HEK293 (cell line): ENCODE results near the gene L3MBTL4.

ENCODE experiments used
- CTCF ChIA-PET: fragments of 350-600 bp; formaldehyde crosslinking; extraction: SDS; loops from one replicate; lab custom pipeline; 2021; ENCODE audit warnings: antibody characterized with exemption; lab: Yijun Ruan, JAX
- POLR2A ChIA-PET: fragments of 300-600 bp; formaldehyde crosslinking; extraction: SDS; loops from one replicate; lab custom pipeline; 2020; ENCODE audit warnings: antibody characterized with exemption, inconsistent platforms; lab: Yijun Ruan, JAX
- H3K27ac ChIP-seq: fragments of 200-500 bp; sonication (Bioruptor generic); 2 replicates; pipeline ENCODE4 v1.5.1; 2014; ENCODE audit warnings: low read depth, low read length, control low read depth, inconsistent platforms; ENCODE audit errors: extremely low read depth
- H3K36me3 ChIP-seq, 2 experiments: fragments of 200-500 bp in 1 of 2; sonication (Bioruptor generic) in 1 of 2; 1 replicate in 1 of 2; 2 replicates in 1 of 2; pipeline ENCODE4 v1.5.1; 2014 to 2017; ENCODE audit warnings: inconsistent platforms in 2 of 2, low read length in 2 of 2; ENCODE audit not compliant: control insufficient read depth in 2 of 2, insufficient read depth in 1 of 2
- H3K4me1 ChIP-seq: fragments of 200-500 bp; sonication (Bioruptor generic); 2 replicates; pipeline ENCODE4 v1.5.1; 2014; ENCODE audit warnings: mild to moderate bottlenecking, low read length, inconsistent platforms; ENCODE audit not compliant: control insufficient read depth, insufficient read depth
- H3K4me3 ChIP-seq: 2 replicates; pipeline ENCODE4 v1.5.1; 2011; ENCODE audit warnings: low read depth, mild to moderate bottlenecking, control low read depth, low read length, moderate library complexity
- H3K9me3 ChIP-seq: fragments of 200-500 bp; sonication (Bioruptor generic); 2 replicates; pipeline ENCODE4 v1.5.1; 2014; ENCODE audit warnings: low read depth, low read length, inconsistent platforms; ENCODE audit not compliant: control insufficient read depth, insufficient read depth
- GLIS1 ChIP-seq: fragments of 450-650 bp; formaldehyde crosslinking; IDR thresholded peaks from 2 replicates; pipeline ENCODE4 v1.5.1; 2016; ENCODE audit warnings: missing biosample characterization, missing genetic modification characterization
- INSM2 ChIP-seq: fragments of 450-650 bp; formaldehyde crosslinking; IDR thresholded peaks from 2 replicates; pipeline ENCODE4 v1.5.1; 2016; ENCODE audit warnings: missing biosample characterization, missing genetic modification characterization
- REPIN1 ChIP-seq: fragments of 450-650 bp; formaldehyde crosslinking; IDR thresholded peaks from 2 replicates; pipeline ENCODE4 v1.5.1; 2017; ENCODE audit warnings: missing biosample characterization, missing genetic modification characterization, low read depth
- ZNF10 ChIP-seq: fragments of 450-650 bp; formaldehyde crosslinking; IDR thresholded peaks from 2 replicates; pipeline ENCODE4 v1.5.1; 2017; ENCODE audit warnings: missing biosample characterization, missing genetic modification characterization
- ZNF138 ChIP-seq: fragments of 450-650 bp; formaldehyde crosslinking; IDR thresholded peaks from 2 replicates; pipeline ENCODE4 v1.5.1; 2016; ENCODE audit warnings: missing biosample characterization, missing genetic modification characterization, borderline replicate concordance
- ZNF157 ChIP-seq: fragments of 450-650 bp; formaldehyde crosslinking; IDR thresholded peaks from 2 replicates; pipeline ENCODE4 v1.5.1; 2016; ENCODE audit warnings: missing biosample characterization, missing genetic modification characterization
- ZNF214 ChIP-seq: fragments of 450-650 bp; formaldehyde crosslinking; IDR thresholded peaks from 2 replicates; pipeline ENCODE4 v1.5.1; 2017; ENCODE audit warnings: missing biosample characterization, mild to moderate bottlenecking, missing genetic modification characterization, borderline replicate concordance
- ZNF26 ChIP-seq: fragments of 450-650 bp; formaldehyde crosslinking; IDR thresholded peaks from 2 replicates; pipeline ENCODE4 v1.5.1; 2016; ENCODE audit warnings: missing biosample characterization, missing genetic modification characterization
- ZNF404 ChIP-seq: fragments of 450-650 bp; formaldehyde crosslinking; IDR thresholded peaks from 2 replicates; pipeline ENCODE4 v1.5.1; 2017; ENCODE audit warnings: missing biosample characterization, missing genetic modification characterization
- ZNF426 ChIP-seq: fragments of 450-650 bp; formaldehyde crosslinking; IDR thresholded peaks from 2 replicates; pipeline ENCODE4 v1.5.1; 2017; ENCODE audit warnings: missing biosample characterization, missing genetic modification characterization, mild to moderate bottlenecking, inconsistent platforms, moderate library complexity
- ZNF677 ChIP-seq: fragments of 450-650 bp; IDR thresholded peaks from 2 replicates; pipeline ENCODE4 v1.5.0; 2018; ENCODE audit warnings: missing biosample characterization, mild to moderate bottlenecking, missing genetic modification characterization, moderate library complexity
- ZSCAN30 ChIP-seq: fragments of 450-650 bp; IDR thresholded peaks from 2 replicates; pipeline ENCODE4 v1.5.1; 2018; ENCODE audit warnings: missing biosample characterization, mild to moderate bottlenecking, missing genetic modification characterization, moderate library complexity
- ZSCAN4 ChIP-seq: fragments of 450-650 bp; formaldehyde crosslinking; IDR thresholded peaks from 2 replicates; pipeline ENCODE4 v1.5.1; 2017; ENCODE audit warnings: missing biosample characterization, missing genetic modification characterization
- TF ChIP-seq, protein P1 (sequence below): fragments of 450-650 bp; IDR thresholded peaks from 2 replicates; pipeline ENCODE4 v1.5.1; 2018; ENCODE audit warnings: missing biosample characterization, mild to moderate bottlenecking, missing genetic modification characterization

The L3MBTL4 gene

GRCh38 chr18:6313415-6313814 is 101.3 kb downstream of the L3MBTL4 start (continued):
- no peak for TF ChIP-seq INSM2 (tag by site-specific recombination)
- no peak for TF ChIP-seq ZNF426
- no peak for TF ChIP-seq ZSCAN30 (tag by site-specific recombination)
- TF ChIP-seq ZNF26 (tag by site-specific recombination) = no peak
- no peak for TF ChIP-seq ZNF138
- TF ChIP-seq, protein P1, sequence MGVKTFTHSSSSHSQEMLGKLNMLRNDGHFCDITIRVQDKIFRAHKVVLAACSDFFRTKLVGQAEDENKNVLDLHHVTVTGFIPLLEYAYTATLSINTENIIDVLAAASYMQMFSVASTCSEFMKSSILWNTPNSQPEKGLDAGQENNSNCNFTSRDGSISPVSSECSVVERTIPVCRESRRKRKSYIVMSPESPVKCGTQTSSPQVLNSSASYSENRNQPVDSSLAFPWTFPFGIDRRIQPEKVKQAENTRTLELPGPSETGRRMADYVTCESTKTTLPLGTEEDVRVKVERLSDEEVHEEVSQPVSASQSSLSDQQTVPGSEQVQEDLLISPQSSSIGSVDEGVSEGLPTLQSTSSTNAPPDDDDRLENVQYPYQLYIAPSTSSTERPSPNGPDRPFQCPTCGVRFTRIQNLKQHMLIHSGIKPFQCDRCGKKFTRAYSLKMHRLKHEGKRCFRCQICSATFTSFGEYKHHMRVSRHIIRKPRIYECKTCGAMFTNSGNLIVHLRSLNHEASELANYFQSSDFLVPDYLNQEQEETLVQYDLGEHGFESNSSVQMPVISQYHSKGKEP (tag by site-specific recombination) = no peak

DNA sequence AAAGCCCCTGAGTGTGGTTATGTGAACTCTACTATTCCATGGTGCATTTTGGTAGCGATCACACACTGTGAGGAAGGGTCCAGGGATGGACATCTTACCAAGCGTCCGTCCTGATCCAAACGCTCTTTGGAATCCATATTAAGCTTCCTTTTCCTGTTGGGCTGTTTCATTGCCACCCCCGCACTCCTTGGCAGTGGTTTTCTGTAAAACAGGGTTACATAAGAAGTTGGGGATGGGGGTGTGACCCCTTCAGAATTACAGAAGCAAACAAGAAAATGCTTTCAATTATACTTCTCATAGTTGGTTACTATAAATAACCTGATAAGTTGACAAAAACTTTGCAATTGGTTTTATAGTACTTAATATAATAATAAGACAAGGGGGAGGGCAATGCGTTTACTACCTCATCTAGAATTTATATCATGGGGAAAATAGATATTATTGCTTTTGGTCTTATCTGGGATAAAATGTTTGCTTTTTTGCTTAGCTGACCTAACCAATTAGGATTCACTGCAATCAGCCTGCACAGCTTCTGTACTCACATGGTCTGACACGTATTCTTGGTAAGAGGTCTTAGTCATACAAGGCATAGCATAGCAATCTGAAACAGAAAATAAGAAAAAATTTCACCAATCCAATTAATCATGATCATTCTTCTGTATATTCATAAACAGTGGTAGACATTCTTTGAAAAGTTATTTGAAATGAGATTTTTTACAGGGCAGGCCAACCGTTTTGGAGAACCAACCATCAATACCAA is 103.1 kb downstream of the L3MBTL4 start:
- H3K36me3 ChIP-seq = no peaks in the 10 kb centered on the region; a peak in 1 of 3 replicates
- no peaks in the 10 kb centered on the region for H3K4me1 ChIP-seq
- ChIA-PET CTCF (interaction anchor here (0.6 to 1.1 kb wide), 2 partner anchors 83 to 113 kb away, joined by 3 read pairs; no protein-coding TSS in a partner anchor), POLR2A (no interaction called here)
- H3K9me3 ChIP-seq = no peaks in the 10 kb centered on the region
- no peak overlapping the region for H3K27ac ChIP-seq
- H3K4me3 ChIP-seq = no peak overlapping the region
- TF ChIP-seq ZNF157 (tag by site-specific recombination) (no peak), ZSCAN4 (tag by site-specific recombination) (no peak), ZNF214 (tag by site-specific recombination) (no peak)

DNA sequence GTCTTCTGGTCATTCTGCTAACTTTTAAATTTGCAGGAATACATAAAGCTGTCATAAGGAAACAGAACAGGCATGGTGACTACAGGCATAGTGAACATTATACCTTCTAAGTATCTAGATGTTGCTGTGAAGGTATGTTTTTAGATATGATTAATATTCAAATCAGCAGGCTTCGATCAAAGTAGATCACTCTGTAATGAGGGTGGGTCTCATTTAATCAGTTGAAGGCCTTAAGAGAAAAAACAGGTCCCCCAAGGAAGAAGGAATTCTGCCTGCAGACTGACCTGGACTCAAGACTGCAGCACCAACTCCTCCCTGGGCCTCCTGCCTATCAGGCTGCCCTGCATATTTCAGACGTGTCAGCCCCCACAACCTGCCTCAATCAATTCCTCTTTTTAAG is 104.0 kb downstream of the L3MBTL4 start:
- ChIA-PET CTCF (interaction anchor here (0.6 to 1.1 kb wide), 2 partner anchors 82 to 114 kb away, joined by 3 read pairs; no protein-coding TSS in a partner anchor), POLR2A (no interaction called here)
- TF ChIP-seq ZNF677 (tag by site-specific recombination) (no peak), ZNF10 (tag by site-specific recombination) (peak; percentile 84), GLIS1 (tag by site-specific recombination) (no peak), ZNF404 (tag by site-specific recombination) (no peak), REPIN1 (no peak)
- Histone ChIP-seq H3K4me3 (no peak overlapping the region), H3K9me3 (no peaks in the 10 kb centered on the region), H3K27ac (no peak overlapping the region), H3K4me1 (no peaks in the 10 kb centered on the region), H3K36me3 (no peaks in the 10 kb centered on the region; a peak in 1 of 3 replicates)
